ENCODE results near the gene TAS1R1.

TAS1R1 gene

GRCh38 chr1:6507037-6507428 lies 48.1 kb upstream of the TAS1R1 start:
- H3K27ac ChIP-seq (ENCODE audit: low read length): no peak overlapping the region
- DNase-seq: no peak
- no peaks in the 10 kb centered on the region for H3K36me3 ChIP-seq (ENCODE audit: insufficient read depth, low read length)
- no peaks in the 10 kb centered on the region for H3K4me1 ChIP-seq (ENCODE audit: insufficient read depth, low read length)
- H3K9ac ChIP-seq (ENCODE audit: low read depth, low read length): no peak overlapping the region
- no peak for ATAC-seq (ENCODE audit: insufficient read depth, low read depth)
- H3K4me3 ChIP-seq (ENCODE audit: low read depth in 1 of 2, low read length in 2 of 2): no peak overlapping the region
- no peaks in the 10 kb centered on the region for H3K9me3 ChIP-seq (ENCODE audit: insufficient read depth, low read length, severe bottlenecking)
- no peak overlapping the region for H3K4me2 ChIP-seq (ENCODE audit: insufficient read depth, low read length)
- H4K20me1 ChIP-seq (ENCODE audit: insufficient read depth, low read length): peaks cover 12% of the 10 kb centered on the region; the same call in 1 of the 2 replicates
- no peak overlapping the region for H2AFZ ChIP-seq (ENCODE audit: low read depth, low read length)
- TF ChIP-seq EZH2 (IDR thresholded peaks at IDR 0.05; ENCODE audit: borderline replicate concordance, low read depth, low read length, severe bottlenecking): no peak
- TF ChIP-seq, protein P1, sequence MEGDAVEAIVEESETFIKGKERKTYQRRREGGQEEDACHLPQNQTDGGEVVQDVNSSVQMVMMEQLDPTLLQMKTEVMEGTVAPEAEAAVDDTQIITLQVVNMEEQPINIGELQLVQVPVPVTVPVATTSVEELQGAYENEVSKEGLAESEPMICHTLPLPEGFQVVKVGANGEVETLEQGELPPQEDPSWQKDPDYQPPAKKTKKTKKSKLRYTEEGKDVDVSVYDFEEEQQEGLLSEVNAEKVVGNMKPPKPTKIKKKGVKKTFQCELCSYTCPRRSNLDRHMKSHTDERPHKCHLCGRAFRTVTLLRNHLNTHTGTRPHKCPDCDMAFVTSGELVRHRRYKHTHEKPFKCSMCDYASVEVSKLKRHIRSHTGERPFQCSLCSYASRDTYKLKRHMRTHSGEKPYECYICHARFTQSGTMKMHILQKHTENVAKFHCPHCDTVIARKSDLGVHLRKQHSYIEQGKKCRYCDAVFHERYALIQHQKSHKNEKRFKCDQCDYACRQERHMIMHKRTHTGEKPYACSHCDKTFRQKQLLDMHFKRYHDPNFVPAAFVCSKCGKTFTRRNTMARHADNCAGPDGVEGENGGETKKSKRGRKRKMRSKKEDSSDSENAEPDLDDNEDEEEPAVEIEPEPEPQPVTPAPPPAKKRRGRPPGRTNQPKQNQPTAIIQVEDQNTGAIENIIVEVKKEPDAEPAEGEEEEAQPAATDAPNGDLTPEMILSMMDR (IDR thresholded peaks at IDR 0.05; ENCODE audit: borderline replicate concordance, extremely low read depth, low read length, poor library complexity, severe bottlenecking): no peak
- H3K79me2 ChIP-seq (ENCODE audit: insufficient read depth, low read length): no peaks in the 10 kb centered on the region
- no peaks in the 10 kb centered on the region for H3K27me3 ChIP-seq (ENCODE audit: insufficient read depth, low read length, poor library complexity)

DNA sequence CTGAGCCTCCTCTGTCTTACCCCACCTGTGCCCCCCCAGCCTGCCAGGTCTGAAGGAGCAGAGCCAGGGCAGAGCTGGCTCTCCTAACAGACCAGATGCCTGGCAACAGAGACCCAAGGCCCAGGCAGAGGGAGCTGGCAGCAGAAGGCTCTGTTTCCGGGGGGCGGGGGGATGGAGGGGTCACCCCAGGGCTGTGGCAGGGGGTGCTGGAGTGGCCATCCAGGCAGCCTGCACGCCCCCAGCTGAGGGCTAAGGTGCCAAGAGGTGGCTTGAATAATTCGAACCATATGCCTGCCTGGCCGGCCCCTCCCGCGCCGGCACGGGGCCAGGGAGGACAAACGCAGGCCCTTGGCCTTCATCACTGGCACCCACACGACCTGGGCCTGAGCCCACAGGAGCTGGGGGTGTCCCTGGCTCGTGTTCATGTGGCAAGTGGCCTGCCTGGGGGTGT lies 47.6 kb upstream of the TAS1R1 start:
- TF ChIP-seq EZH2 (IDR thresholded peaks at IDR 0.05; ENCODE audit: borderline replicate concordance, low read depth, low read length, severe bottlenecking): no peak
- TF ChIP-seq, protein P1 (IDR thresholded peaks at IDR 0.05; ENCODE audit: borderline replicate concordance, extremely low read depth, low read length, poor library complexity, severe bottlenecking): no peak
- DNase-seq (no peak), ATAC-seq (ENCODE audit: insufficient read depth, low read depth) (no peak)
- no peaks in the 10 kb centered on the region for H3K4me1 ChIP-seq (ENCODE audit: insufficient read depth, low read length)
- no peaks in the 10 kb centered on the region for H3K27me3 ChIP-seq (ENCODE audit: insufficient read depth, low read length, poor library complexity)
- no peak overlapping the region for H3K4me2 ChIP-seq (ENCODE audit: insufficient read depth, low read length)
- H4K20me1 ChIP-seq (ENCODE audit: insufficient read depth, low read length): peaks cover 12% of the 10 kb centered on the region; the same call in 1 of the 2 replicates
- H3K79me2 ChIP-seq (ENCODE audit: insufficient read depth, low read length): no peaks in the 10 kb centered on the region
- H2AFZ ChIP-seq (ENCODE audit: low read depth, low read length): no peak overlapping the region
- no peak overlapping the region for H3K9ac ChIP-seq (ENCODE audit: low read depth, low read length)
- no peaks in the 10 kb centered on the region for H3K9me3 ChIP-seq (ENCODE audit: insufficient read depth, low read length, severe bottlenecking)
- no peaks in the 10 kb centered on the region for H3K36me3 ChIP-seq (ENCODE audit: insufficient read depth, low read length)
- no peak overlapping the region for H3K4me3 ChIP-seq (ENCODE audit: low read depth in 1 of 2, low read length in 2 of 2)
- no peak overlapping the region for H3K27ac ChIP-seq (ENCODE audit: low read length)

DNA sequence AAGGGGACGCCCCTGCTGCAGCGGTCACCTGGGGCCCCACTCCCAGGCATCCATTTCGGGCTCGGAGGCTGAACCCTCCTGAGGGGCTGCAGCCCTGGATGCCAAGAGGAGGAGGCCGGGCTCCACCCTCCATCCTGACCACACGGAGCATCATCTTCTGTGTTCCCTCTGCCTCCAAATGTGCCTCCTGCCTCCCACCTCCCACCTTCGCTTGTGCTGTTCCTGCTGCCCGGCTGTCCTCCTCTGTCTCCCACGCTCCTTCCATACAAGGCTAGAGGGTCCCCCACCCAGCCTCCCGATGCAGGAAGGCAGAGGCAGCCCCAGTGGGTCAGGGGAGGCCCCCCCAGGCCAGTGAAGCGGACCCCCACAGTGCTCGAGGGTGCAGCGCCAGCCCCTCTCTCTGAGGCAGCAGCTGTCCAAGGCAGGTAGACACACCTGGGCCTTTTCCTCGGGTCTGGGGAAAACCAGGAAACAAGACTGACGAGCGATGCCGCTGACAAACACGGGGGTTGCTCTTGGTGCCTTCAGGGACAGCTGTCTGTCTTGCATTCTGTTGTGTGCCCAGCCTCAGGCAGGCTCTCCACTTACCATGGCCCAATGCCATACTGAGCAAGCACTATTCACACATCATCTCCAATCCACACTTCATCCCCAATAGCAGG lies 46.8 kb upstream of the TAS1R1 start:
- no peaks in the 10 kb centered on the region for H3K79me2 ChIP-seq (ENCODE audit: insufficient read depth, low read length)
- no peaks in the 10 kb centered on the region for H3K4me1 ChIP-seq (ENCODE audit: insufficient read depth, low read length)
- H3K36me3 ChIP-seq (ENCODE audit: insufficient read depth, low read length): no peaks in the 10 kb centered on the region
- H3K4me2 ChIP-seq (ENCODE audit: insufficient read depth, low read length): no peak overlapping the region
- H3K4me3 ChIP-seq (ENCODE audit: low read depth in 1 of 2, low read length in 2 of 2): no peak overlapping the region
- ATAC-seq (ENCODE audit: insufficient read depth, low read depth) (0 out of 3 replicates have a peak, but pooled peaks have one; percentile 22), DNase-seq (no peak)
- no peaks in the 10 kb centered on the region for H3K27me3 ChIP-seq (ENCODE audit: insufficient read depth, low read length, poor library complexity)
- no peak overlapping the region for H3K27ac ChIP-seq (ENCODE audit: low read length)
- peaks cover 12% of the 10 kb centered on the region; the same call in 1 of the 2 replicates for H4K20me1 ChIP-seq (ENCODE audit: insufficient read depth, low read length)
- no peak overlapping the region for H3K9ac ChIP-seq (ENCODE audit: low read depth, low read length)
- no peak overlapping the region for H2AFZ ChIP-seq (ENCODE audit: low read depth, low read length)
- no peak for TF ChIP-seq EZH2 (IDR thresholded peaks at IDR 0.05; ENCODE audit: borderline replicate concordance, low read depth, low read length, severe bottlenecking)
- H3K9me3 ChIP-seq (ENCODE audit: insufficient read depth, low read length, severe bottlenecking): no peaks in the 10 kb centered on the region

DNA sequence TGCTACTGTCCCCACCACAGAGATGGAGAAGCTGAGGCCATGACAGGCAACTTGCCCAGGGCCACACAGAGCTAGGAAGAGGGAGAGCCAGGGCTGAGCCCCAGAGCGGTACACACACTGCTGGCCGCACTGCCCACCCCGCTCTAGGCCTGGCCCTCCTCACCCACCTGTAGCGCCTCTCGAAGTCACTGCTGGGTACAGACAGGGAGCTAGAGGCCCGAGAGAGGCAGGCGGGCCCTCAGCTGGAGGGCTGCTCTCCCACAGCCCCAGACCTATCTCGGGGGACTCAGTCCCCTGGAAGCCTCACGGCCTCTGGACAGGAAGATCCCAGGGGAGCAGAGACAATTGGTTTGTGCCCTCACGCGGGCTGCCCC lies 46.3 kb upstream of the TAS1R1 start:
- no peak for TF ChIP-seq EZH2 (IDR thresholded peaks at IDR 0.05; ENCODE audit: borderline replicate concordance, low read depth, low read length, severe bottlenecking)
- TF ChIP-seq, protein P1 (IDR thresholded peaks at IDR 0.05; ENCODE audit: borderline replicate concordance, extremely low read depth, low read length, poor library complexity, severe bottlenecking): no peak
- Histone ChIP-seq H3K4me3 (ENCODE audit: low read depth in 1 of 2, low read length in 2 of 2) (no peak overlapping the region), H3K27ac (ENCODE audit: low read length) (no peak overlapping the region), H4K20me1 (ENCODE audit: insufficient read depth, low read length) (peaks cover 12% of the 10 kb centered on the region; the same call in 1 of the 2 replicates), H3K27me3 (ENCODE audit: insufficient read depth, low read length, poor library complexity) (no peaks in the 10 kb centered on the region), H3K79me2 (ENCODE audit: insufficient read depth, low read length) (no peaks in the 10 kb centered on the region), H3K9me3 (ENCODE audit: insufficient read depth, low read length, severe bottlenecking) (no peaks in the 10 kb centered on the region), H3K4me2 (ENCODE audit: insufficient read depth, low read length) (no peak overlapping the region), H3K36me3 (ENCODE audit: insufficient read depth, low read length) (no peaks in the 10 kb centered on the region), H3K9ac (ENCODE audit: low read depth, low read length) (no peak overlapping the region), H2AFZ (ENCODE audit: low read depth, low read length) (no peak overlapping the region), H3K4me1 (ENCODE audit: insufficient read depth, low read length) (no peaks in the 10 kb centered on the region)
- ATAC-seq (ENCODE audit: insufficient read depth, low read depth) (no peak), DNase-seq (no peak)

All from DND-41 (cell line).